ENCODE data around the gene CAMKV. TPM values are rescaled to one million over a fixed set of nuclear protein-coding genes. Genes with fewer than 3 reads are reported as not detected.

Gene CAMKV
- total RNA-seq, 1 experiment from 2014 or later: 0.10 TPM

GRCh38 chr3:49895791-49896190 lies 26.1 kb upstream of the CAMKV start:
- ChIA-PET CTCF (no interaction called here), POLR2A (no interaction called here), RAD21 (ENCODE audit: low non-redundant PET in 1 of 2, low total read pairs in 2 of 2, uncharacterized antibody in 2 of 2, unreplicated experiment in 2 of 2) (no interaction called here)
- Histone ChIP-seq H3K4me1 (ENCODE audit: control insufficient read depth in 1 of 2, insufficient read depth in 2 of 2, low read length in 2 of 2) (peaks cover 22 to 31% of the 10 kb centered on the region in 2 experiments), H2AFZ (ENCODE audit: low read depth, low read length, poor library complexity, severe bottlenecking) (no peak overlapping the region), H3K27me3 (ENCODE audit: insufficient read depth, low read length) (no peaks in the 10 kb centered on the region), H3K79me2 (ENCODE audit: insufficient read depth, low read length) (peaks cover 48% of the 10 kb centered on the region), H3K9me3 (ENCODE audit: control insufficient read depth in 1 of 2, insufficient read depth in 1 of 2, low read depth in 1 of 2, low read length in 2 of 2) (no peaks in the 10 kb centered on the region), H3K9ac (ENCODE audit: low read length) (no peak overlapping the region), H4K20me1 (ENCODE audit: insufficient read depth) (no peaks in the 10 kb centered on the region), H3K4me2 (ENCODE audit: low read length) (no peak overlapping the region), H3K4me3 (replicated peaks in 1 of 2; ENCODE audit: low read depth in 1 of 2, low read length in 2 of 2) (no peak overlapping the region), H3K36me3 (ENCODE audit: control insufficient read depth in 1 of 2, insufficient read depth in 2 of 2, low read length in 2 of 2) (peaks cover 37 to 53% of the 10 kb centered on the region in 2 experiments), H3K27ac (ENCODE audit: low read depth, low read length) (no peak overlapping the region), H3K9me2 (ENCODE audit: insufficient read depth) (no peaks in the 10 kb centered on the region)
- intact Hi-C loops (cut with micrococcal nuclease): no loop called here
- no TSS peak for BruUV-seq (replicated peaks)
- ATAC-seq (no peak), DNase-seq (ENCODE audit: low read depth, low spot score) (no peak)
- 0 out of 2 replicates have a peak, but pooled peaks have one; percentile 2 for TF ChIP-seq POLR2AphosphoS5 (IDR thresholded peaks at IDR 0.05; ENCODE audit: low read depth, low read length)
- TF ChIP-seq MAX (IDR thresholded peaks at IDR 0.05): no peak
- TF ChIP-seq ELF1 (IDR thresholded peaks at IDR 0.05; ENCODE audit: borderline replicate concordance, low read depth): no peak

- H4K20me1 ChIP-seq (ENCODE audit: insufficient read depth): no peaks in the 10 kb centered on the region
- ATAC-seq (no peak), DNase-seq (ENCODE audit: low read depth, low spot score) (no peak)
- TF ChIP-seq EZH2phosphoT487 (IDR thresholded peaks at IDR 0.05; ENCODE audit: borderline replicate concordance) (no peak), RAD21 (IDR thresholded peaks at IDR 0.05; ENCODE audit: low read depth) (no peak), TCF7L2 (IDR thresholded peaks at IDR 0.05; ENCODE audit: borderline replicate concordance, extremely low read depth, insufficient read depth, insufficient read length) (no peak)
- H3K4me1 ChIP-seq (ENCODE audit: control insufficient read depth in 1 of 2, insufficient read depth in 2 of 2, low read length in 2 of 2): peaks cover 0 to 2% of the 10 kb centered on the region in 2 experiments; a peak in 1 of 4 replicates
- ChIA-PET RAD21 (ENCODE audit: low non-redundant PET in 1 of 2, low total read pairs in 2 of 2, uncharacterized antibody in 2 of 2, unreplicated experiment in 2 of 2) (no interaction called here), CTCF (no interaction called here), POLR2A (interaction anchor here (1.3 kb wide), 1 partner anchor 11 kb away, joined by 3 read pairs; no protein-coding TSS in a partner anchor)
- H3K36me3 ChIP-seq (ENCODE audit: control insufficient read depth in 1 of 2, insufficient read depth in 2 of 2, low read length in 2 of 2): peaks cover 12 to 32% of the 10 kb centered on the region in 2 experiments
- no TSS peak for BruUV-seq (replicated peaks)
- H3K9me2 ChIP-seq (ENCODE audit: insufficient read depth): no peaks in the 10 kb centered on the region
- no peaks in the 10 kb centered on the region for H3K9me3 ChIP-seq (ENCODE audit: control insufficient read depth in 1 of 2, insufficient read depth in 1 of 2, low read depth in 1 of 2, low read length in 2 of 2)
- H3K27me3 ChIP-seq (ENCODE audit: insufficient read depth, low read length): no peaks in the 10 kb centered on the region
- H3K9ac ChIP-seq (ENCODE audit: low read length): no peak overlapping the region
- H3K4me3 ChIP-seq (replicated peaks in 1 of 2; ENCODE audit: low read depth in 1 of 2, low read length in 2 of 2): no peak overlapping the region
- H3K4me2 ChIP-seq (ENCODE audit: low read length): no peak overlapping the region
- no peak overlapping the region for H3K27ac ChIP-seq (ENCODE audit: low read depth, low read length)
- no peaks in the 10 kb centered on the region for H3K79me2 ChIP-seq (ENCODE audit: insufficient read depth, low read length)
- intact Hi-C loops (cut with micrococcal nuclease): no loop called here
- H2AFZ ChIP-seq (ENCODE audit: low read depth, low read length, poor library complexity, severe bottlenecking): no peak overlapping the region
Observed at GRCh38 chr3:49889296-49889695, 19.6 kb upstream of the CAMKV start.
